MM.1S (cell line): ENCODE measurements around the gene RASL10B.

ENCODE experiments used
- DNase-seq: peaks from one replicate; pipeline ENCODE4 v3.0.0-alpha.2; 2015
- H2AFZ ChIP-seq: fragments of 300-600 bp; sonication (generic); 2 replicates; pipeline ENCODE4 v1.6.0; 2016; ENCODE audit warnings: antibody characterized with exemption, low read length
- H3F3A ChIP-seq: fragments of 300-600 bp; sonication (generic); 2 replicates; pipeline ENCODE4 v1.6.1; 2016; ENCODE audit warnings: mild to moderate bottlenecking, antibody characterized with exemption, low read length, moderate library complexity, mixed read lengths; ENCODE audit not compliant: insufficient read depth
- H3K27ac ChIP-seq: fragments of 300-600 bp; sonication (generic); 2 replicates; pipeline ENCODE4 v1.5.1; 2016; ENCODE audit warnings: mild to moderate bottlenecking, low read length
- H3K27me3 ChIP-seq: fragments of 300-600 bp; sonication (generic); replicated peaks from 2 replicates; pipeline ENCODE4 v1.6.0; 2016; ENCODE audit warnings: low read length; ENCODE audit not compliant: insufficient read depth
- H3K36me3 ChIP-seq: fragments of 300-600 bp; sonication (generic); replicated peaks from 2 replicates; pipeline ENCODE4 v1.6.1; 2016; ENCODE audit warnings: mild to moderate bottlenecking, low read length, mixed read lengths; ENCODE audit not compliant: insufficient read depth
- H3K4me1 ChIP-seq: fragments of 300-600 bp; sonication (generic); 2 replicates; pipeline ENCODE4 v1.6.1; 2016; ENCODE audit warnings: low read length, mixed read lengths
- H3K4me2 ChIP-seq: fragments of 300-600 bp; sonication (generic); 2 replicates; pipeline ENCODE4 v1.6.0; 2016; ENCODE audit warnings: low read depth, low read length
- H3K4me3 ChIP-seq: fragments of 300-600 bp; sonication (generic); 2 replicates; pipeline ENCODE4 v1.5.1; 2016; ENCODE audit warnings: low read length, mixed read lengths
- H3K79me2 ChIP-seq: fragments of 300-600 bp; sonication (generic); 2 replicates; pipeline ENCODE4 v1.6.1; 2016; ENCODE audit warnings: mixed run types, low read length, mixed read lengths
- H3K9ac ChIP-seq: fragments of 300-600 bp; sonication (generic); 2 replicates; pipeline ENCODE4 v1.6.1; 2016; ENCODE audit warnings: low read length, mixed read lengths
- H3K9me2 ChIP-seq: fragments of 300-600 bp; sonication (generic); replicated peaks from 2 replicates; pipeline ENCODE4 v1.6.1; 2016; ENCODE audit warnings: mild to moderate bottlenecking, low read length, mixed read lengths; ENCODE audit not compliant: insufficient read depth
- H3K9me3 ChIP-seq: fragments of 300-600 bp; sonication (generic); replicated peaks from 2 replicates; pipeline ENCODE4 v1.6.1; 2016; ENCODE audit warnings: mild to moderate bottlenecking, low read length, mixed read lengths; ENCODE audit not compliant: insufficient read depth
- H4K20me1 ChIP-seq: fragments of 300-600 bp; sonication (generic); 2 replicates; pipeline ENCODE4 v1.6.1; 2016; ENCODE audit warnings: mild to moderate bottlenecking, low read length, moderate library complexity, mixed read lengths; ENCODE audit not compliant: insufficient read depth
- EZH2 ChIP-seq: fragments of 300-600 bp; sonication (generic); optimal IDR thresholded peaks from 2 replicates; pipeline ENCODE3; 2017; ENCODE audit warnings: low read depth, mild to moderate bottlenecking, antibody characterized with exemption, low read length, mixed read lengths
- EZH2phosphoT487 ChIP-seq: fragments of 300-600 bp; sonication (generic); IDR thresholded peaks from 2 replicates; pipeline ENCODE4 v1.6.1; 2018; ENCODE audit warnings: antibody characterized with exemption, low read length
- TF ChIP-seq, protein P1 (sequence below): fragments of 300-600 bp; sonication (generic); IDR thresholded peaks from 2 replicates; pipeline ENCODE4 v1.5.1; 2016; ENCODE audit warnings: antibody characterized with exemption, low read length, mixed read lengths

Gene RASL10B

DNA sequence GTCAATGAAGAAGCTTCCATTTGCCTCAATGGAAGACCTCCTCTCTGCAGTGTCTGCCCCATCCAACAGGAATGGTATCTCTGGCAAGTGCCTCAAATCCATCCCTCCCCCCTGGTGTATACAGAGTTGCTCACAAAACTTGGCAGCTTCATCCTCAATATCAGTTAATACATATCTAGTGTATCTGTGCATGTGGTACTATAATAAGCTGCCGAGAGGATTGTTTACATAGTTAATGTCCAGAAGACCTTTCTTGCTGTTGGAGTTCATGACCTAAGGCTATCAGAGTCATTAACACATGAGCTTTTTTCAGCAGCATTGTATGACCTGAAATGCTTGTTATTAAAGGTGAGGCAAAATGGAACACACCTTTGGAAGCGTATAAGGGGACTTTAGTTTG is 14.0 kb upstream of the RASL10B start:
- Histone ChIP-seq H3K27ac (no peak overlapping the region), H3K9me3 (no peaks in the 10 kb centered on the region), H2AFZ (no peak overlapping the region), H3K9me2 (no peaks in the 10 kb centered on the region), H3K36me3 (no peaks in the 10 kb centered on the region), H3K4me1 (peaks cover 13% of the 10 kb centered on the region), H3K79me2 (no peaks in the 10 kb centered on the region), H3K9ac (no peak overlapping the region), H3F3A (no peaks in the 10 kb centered on the region), H3K4me3 (no peak overlapping the region), H4K20me1 (no peaks in the 10 kb centered on the region), H3K27me3 (no peaks in the 10 kb centered on the region), H3K4me2 (no peak overlapping the region)
- DNase-seq = no peak
- TF ChIP-seq, protein P1, sequence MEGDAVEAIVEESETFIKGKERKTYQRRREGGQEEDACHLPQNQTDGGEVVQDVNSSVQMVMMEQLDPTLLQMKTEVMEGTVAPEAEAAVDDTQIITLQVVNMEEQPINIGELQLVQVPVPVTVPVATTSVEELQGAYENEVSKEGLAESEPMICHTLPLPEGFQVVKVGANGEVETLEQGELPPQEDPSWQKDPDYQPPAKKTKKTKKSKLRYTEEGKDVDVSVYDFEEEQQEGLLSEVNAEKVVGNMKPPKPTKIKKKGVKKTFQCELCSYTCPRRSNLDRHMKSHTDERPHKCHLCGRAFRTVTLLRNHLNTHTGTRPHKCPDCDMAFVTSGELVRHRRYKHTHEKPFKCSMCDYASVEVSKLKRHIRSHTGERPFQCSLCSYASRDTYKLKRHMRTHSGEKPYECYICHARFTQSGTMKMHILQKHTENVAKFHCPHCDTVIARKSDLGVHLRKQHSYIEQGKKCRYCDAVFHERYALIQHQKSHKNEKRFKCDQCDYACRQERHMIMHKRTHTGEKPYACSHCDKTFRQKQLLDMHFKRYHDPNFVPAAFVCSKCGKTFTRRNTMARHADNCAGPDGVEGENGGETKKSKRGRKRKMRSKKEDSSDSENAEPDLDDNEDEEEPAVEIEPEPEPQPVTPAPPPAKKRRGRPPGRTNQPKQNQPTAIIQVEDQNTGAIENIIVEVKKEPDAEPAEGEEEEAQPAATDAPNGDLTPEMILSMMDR = no peak
- no peak for TF ChIP-seq EZH2phosphoT487
- TF ChIP-seq EZH2 = no peak

DNA sequence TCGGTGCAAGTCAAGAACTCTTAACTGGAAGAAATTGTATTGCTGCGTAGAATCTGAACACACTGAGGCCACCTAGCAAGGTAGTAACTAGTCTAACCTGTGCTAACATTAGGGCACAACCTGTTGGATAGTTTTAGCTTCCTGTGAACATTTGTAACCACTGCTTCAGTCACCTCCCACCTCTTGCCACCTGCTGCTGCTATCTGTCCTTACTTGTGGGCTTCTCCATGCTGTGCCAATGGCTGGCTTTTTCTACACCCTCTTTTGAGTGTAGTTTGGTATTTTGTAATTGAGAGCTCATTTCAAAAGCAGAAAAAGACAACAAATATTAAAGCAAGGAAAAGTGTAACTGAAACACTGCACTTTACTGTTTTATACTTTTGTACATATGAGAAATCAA is 7.7 kb upstream of the RASL10B start:
- no peaks in the 10 kb centered on the region for H3K79me2 ChIP-seq
- no peaks in the 10 kb centered on the region for H4K20me1 ChIP-seq
- DNase-seq = no peak
- no peaks in the 10 kb centered on the region for H3F3A ChIP-seq
- no peak overlapping the region for H3K9ac ChIP-seq
- TF ChIP-seq, protein P1 = no peak
- TF ChIP-seq EZH2phosphoT487 = no peak
- TF ChIP-seq EZH2 = no peak
- no peak overlapping the region for H2AFZ ChIP-seq
- no peak overlapping the region for H3K4me3 ChIP-seq
- H3K36me3 ChIP-seq = no peaks in the 10 kb centered on the region
- no peak overlapping the region for H3K4me2 ChIP-seq
- H3K9me3 ChIP-seq = no peaks in the 10 kb centered on the region
- H3K27ac ChIP-seq = no peak overlapping the region
- H3K27me3 ChIP-seq = no peaks in the 10 kb centered on the region
- H3K9me2 ChIP-seq = no peaks in the 10 kb centered on the region
- peaks cover 18% of the 10 kb centered on the region for H3K4me1 ChIP-seq

DNA sequence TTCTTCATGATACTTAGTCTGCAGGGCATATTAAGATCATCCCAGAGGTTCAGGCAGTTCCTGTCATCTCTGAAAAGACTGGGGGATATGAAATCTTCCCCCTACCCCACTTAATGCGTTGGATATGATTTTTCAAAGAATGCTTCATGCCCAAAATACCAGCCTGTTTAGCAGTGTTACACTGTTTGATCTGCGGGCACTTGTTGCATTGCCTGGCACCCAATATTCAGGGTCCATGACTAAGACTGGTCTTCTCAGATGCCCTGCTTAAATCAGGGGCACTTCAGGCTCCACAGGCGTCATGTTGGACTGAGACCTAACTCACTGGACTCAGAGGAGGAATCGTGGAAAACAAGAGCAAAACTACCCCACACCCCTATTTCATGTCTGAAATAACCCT is 6.4 kb upstream of the RASL10B start:
- Histone ChIP-seq H3K9me2 (no peaks in the 10 kb centered on the region), H3K27me3 (no peaks in the 10 kb centered on the region), H2AFZ (no peak overlapping the region), H3K4me1 (peaks cover 18% of the 10 kb centered on the region), H3K4me2 (no peak overlapping the region), H3K9ac (no peak overlapping the region), H3K4me3 (no peak overlapping the region), H3K36me3 (no peaks in the 10 kb centered on the region), H3K79me2 (no peaks in the 10 kb centered on the region), H3K9me3 (no peaks in the 10 kb centered on the region), H3K27ac (no peak overlapping the region), H4K20me1 (no peaks in the 10 kb centered on the region), H3F3A (no peaks in the 10 kb centered on the region)
- no peak for TF ChIP-seq EZH2phosphoT487
- TF ChIP-seq, protein P1 = no peak
- no peak for TF ChIP-seq EZH2
- no peak for DNase-seq

DNA sequence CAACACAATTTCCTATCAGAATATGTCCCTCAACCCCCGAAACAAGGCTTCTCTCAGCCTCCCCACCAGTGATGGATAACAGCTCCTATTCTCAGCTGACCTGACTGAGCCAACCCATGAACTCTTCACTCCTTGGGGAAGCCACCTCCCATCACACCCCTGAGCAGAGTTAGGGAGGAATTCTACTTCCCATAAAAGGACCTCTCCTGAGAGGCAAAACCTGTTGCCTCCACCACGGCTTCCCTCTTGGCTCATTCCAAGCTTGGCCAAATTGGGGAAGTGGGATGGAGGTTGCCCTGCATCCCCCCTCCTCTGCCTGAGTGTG is 5.7 kb upstream of the RASL10B start:
- Histone ChIP-seq H2AFZ (no peak overlapping the region), H3K27ac (no peak overlapping the region), H3F3A (no peaks in the 10 kb centered on the region), H3K4me3 (no peak overlapping the region), H3K9ac (no peak overlapping the region), H4K20me1 (no peaks in the 10 kb centered on the region), H3K36me3 (no peaks in the 10 kb centered on the region), H3K79me2 (no peaks in the 10 kb centered on the region), H3K9me3 (no peaks in the 10 kb centered on the region), H3K4me2 (no peak overlapping the region), H3K9me2 (no peaks in the 10 kb centered on the region), H3K27me3 (no peaks in the 10 kb centered on the region), H3K4me1 (peaks cover 18% of the 10 kb centered on the region)
- DNase-seq = no peak
- TF ChIP-seq EZH2 (no peak), EZH2phosphoT487 (no peak)
- TF ChIP-seq, protein P1 = no peak
